Smooth muscle cell (in vitro differentiated cells): ENCODE data around the gene EIF1. TPM values are rescaled to one million over a fixed set of nuclear protein-coding genes. Genes with fewer than 3 reads are reported as not detected.
"Not testable (repeated sequence)": the region's sequence is repeated elsewhere in the genome, so short reads cannot be mapped to it uniquely, and the experiment has no call there.

Experiments used
- DNase-seq: peaks from one replicate; lab custom pipeline; 2025; ENCODE audit not compliant: unreplicated experiment; lab: John Stamatoyannopoulos, UW
- H2AFZ ChIP-seq: fragments of 200-600 bp; sonication (generic); 2 replicates; pipeline ENCODE4 v1.6.0; 2016; ENCODE audit warnings: antibody characterized with exemption, low read depth, mild to moderate bottlenecking
- H3F3A ChIP-seq: fragments of 200-600 bp; sonication (generic); 2 replicates; pipeline ENCODE4 v1.6.0; 2017; ENCODE audit warnings: antibody characterized with exemption, low read depth
- H3K27ac ChIP-seq: fragments of 200-600 bp; sonication (generic); 2 replicates; pipeline ENCODE4 v1.5.1; 2016; ENCODE audit warnings: low read depth, mild to moderate bottlenecking
- H3K27me3 ChIP-seq: fragments of 200-600 bp; sonication (generic); 2 replicates; pipeline ENCODE4 v1.6.1; 2016; ENCODE audit warnings: low read depth, mild to moderate bottlenecking
- H3K36me3 ChIP-seq: fragments of 200-600 bp; sonication (generic); 2 replicates; pipeline ENCODE4 v1.5.1; 2016; ENCODE audit warnings: low read depth
- H3K4me1 ChIP-seq: fragments of 200-600 bp; sonication (generic); 2 replicates; pipeline ENCODE4 v1.5.1; 2016; ENCODE audit warnings: low read depth
- H3K4me2 ChIP-seq: fragments of 200-600 bp; sonication (generic); 2 replicates; pipeline ENCODE4 v1.6.0; 2016; ENCODE audit warnings: mild to moderate bottlenecking
- H3K4me3 ChIP-seq: fragments of 200-600 bp; sonication (generic); 2 replicates; pipeline ENCODE4 v1.5.1; 2016; ENCODE audit warnings: mild to moderate bottlenecking
- H3K79me2 ChIP-seq: fragments of 200-600 bp; sonication (generic); 2 replicates; pipeline ENCODE4 v1.6.0; 2016; ENCODE audit warnings: low read depth, mild to moderate bottlenecking
- H3K9ac ChIP-seq: fragments of 200-600 bp; sonication (generic); 2 replicates; pipeline ENCODE4 v1.6.0; 2016; ENCODE audit warnings: low read depth
- H3K9me3 ChIP-seq: fragments of 200-600 bp; sonication (generic); replicated peaks from 2 replicates; pipeline ENCODE4 v1.5.1; 2016; ENCODE audit warnings: low read depth
- H4K20me1 ChIP-seq: fragments of 200-600 bp; sonication (generic); 2 replicates; pipeline ENCODE4 v1.6.0; 2016; ENCODE audit warnings: low read depth
- CTCF ChIP-seq: fragments of 200-600 bp; sonication (generic); IDR thresholded peaks from 2 replicates; pipeline ENCODE4 v1.5.1; 2017; ENCODE audit warnings: borderline replicate concordance, mild to moderate bottlenecking, antibody characterized with exemption; ENCODE audit not compliant: insufficient read depth, poor library complexity, severe bottlenecking
- WGBS: methylation state at CpG from one replicate; pipeline ENCODE4 v1.1.7; 2016; ENCODE audit warnings: low lambda C conversion rate; 5-methylcytosine and 5-hydroxymethylcytosine counted together
- polyA plus RNA-seq: library from polyadenylated mRNA; unstranded; fragments of >200 nt; fragmentation: Nextera tagmentation; extraction: Ambion mirVana; gene quantifications from 2 replicates; pipeline ENCODE4 v1.2.1, GENCODE V29; 2016
- total RNA-seq: library from RNA; depleted of rRNA; stranded (reverse); fragments of >200 nt; gene quantifications from 2 replicates; pipeline ENCODE4 v1.2.3, GENCODE V29; 2014

The EIF1 gene
- total RNA-seq (300 and 360 TPM in 2 replicates), polyA plus RNA-seq (1,301 and 1,372 TPM in 2 replicates)

- Histone ChIP-seq H3K36me3 (peaks cover 22% of the 10 kb centered on the region), H3K27ac (peak within 1 kb of the TSS; percentile 100), H3K4me2 (peak within 1 kb of the TSS; percentile 98), H3K79me2 (peaks cover 29% of the 10 kb centered on the region), H3K27me3 (no peaks in the 10 kb centered on the region), H3K9me3 (no peaks in the 10 kb centered on the region), H3K9ac (peak within 1 kb of the TSS; percentile 100), H3K4me1 (peaks cover 16% of the 10 kb centered on the region), H4K20me1 (peaks cover 49% of the 10 kb centered on the region), H3K4me3 (peak within 1 kb of the TSS; percentile 99), H2AFZ (peak within 1 kb of the TSS; percentile 65), H3F3A (peaks cover 40% of the 10 kb centered on the region)
- DNase-seq = peak; percentile 97
- under 1% methylated on average over 60 of the region's 81 CpGs for WGBS
- peak; percentile 9 for TF ChIP-seq CTCF
Observed at GRCh38 chr17:41688641-41689496, at the start of gene EIF1. Gene EIF1 (plus strand): TSS chr17:41688885. CDS start chr17:41689039, 154 bp downstream.

- no peak overlapping the region for H3K27ac ChIP-seq
- H3K4me2 ChIP-seq = no peak overlapping the region
- no peak overlapping the region for H2AFZ ChIP-seq
- H3K4me3 ChIP-seq = no peak overlapping the region
- 84% methylated on average over 6 of the region's 6 CpGs for WGBS
- DNase-seq = no peak
- no peak for TF ChIP-seq CTCF
- no peaks in the 10 kb centered on the region for H3K36me3 ChIP-seq
- H3K27me3 ChIP-seq = no peaks in the 10 kb centered on the region
- H3K9ac ChIP-seq = no peak overlapping the region
- no peaks in the 10 kb centered on the region for H3K4me1 ChIP-seq
- H4K20me1 ChIP-seq = no peaks in the 10 kb centered on the region
- H3K9me3 ChIP-seq = no peaks in the 10 kb centered on the region
- H3K79me2 ChIP-seq = no peaks in the 10 kb centered on the region
- no peaks in the 10 kb centered on the region for H3F3A ChIP-seq
Observed at GRCh38 chr17:41638941-41639340, 49.7 kb upstream of the EIF1 start.

GRCh38 chr17:41639492-41640473, 48.9 kb upstream of the EIF1 start:
- Histone ChIP-seq H4K20me1 (no peaks in the 10 kb centered on the region), H3K9me3 (no peaks in the 10 kb centered on the region), H2AFZ (no peak overlapping the region), H3K36me3 (no peaks in the 10 kb centered on the region), H3F3A (no peaks in the 10 kb centered on the region), H3K27ac (no peak overlapping the region), H3K4me2 (no peak overlapping the region), H3K4me1 (no peaks in the 10 kb centered on the region), H3K27me3 (no peaks in the 10 kb centered on the region), H3K9ac (no peak overlapping the region), H3K79me2 (no peaks in the 10 kb centered on the region), H3K4me3 (no peak overlapping the region)
- no peak for DNase-seq
- TF ChIP-seq CTCF = no peak
- 95% methylated on average over 7 of the region's 7 CpGs for WGBS

GRCh38 chr17:41640596-41640995, 48.1 kb upstream of the EIF1 start:
- not testable (repeated sequence) for H3K36me3 ChIP-seq

More at GRCh38 chr17:41640596-41640995, 48.1 kb upstream of the EIF1 start:
- not testable (repeated sequence) for H3K9ac ChIP-seq, H3K4me3 ChIP-seq, H2AFZ ChIP-seq, H4K20me1 ChIP-seq, H3K9me3 ChIP-seq, H3K4me1 ChIP-seq, H3K27me3 ChIP-seq, DNase-seq, H3K27ac ChIP-seq, H3K79me2 ChIP-seq, H3K4me2 ChIP-seq, H3F3A ChIP-seq
- 95% methylated on average over 5 of the region's 5 CpGs for WGBS
